Activated T-cell treated with anti-CD3 and anti-CD28 coated beads for 4 hours (primary cell): ENCODE measurements around the gene CAMKV.
"Not testable (repeated sequence)": the region's sequence is repeated elsewhere in the genome, so short reads cannot be mapped to it uniquely, and the experiment has no call there.

Source experiments
- DNase-seq: peaks from one replicate; pipeline ENCODE4 v3.0.0-alpha.2; 2020

The CAMKV gene

GRCh38 chr3:49869525-49870126 is at the start of gene CAMKV:
Gene CAMKV, minus strand, starts transcription at chr3:49869906. Its CDS starts 7,518 bp downstream, at chr3:49862388.
- DNase-seq: no peak

- DNase-seq: not testable (repeated sequence)
Observed at GRCh38 chr3:49917806-49918590, 48.3 kb upstream of the CAMKV start.

GRCh38 chr3:49916686-49917085 is 47.0 kb upstream of the CAMKV start:
- no peak for DNase-seq

GRCh38 chr3:49914906-49915305 is 45.2 kb upstream of the CAMKV start:
- no peak for DNase-seq

GRCh38 chr3:49912881-49913281 is 43.2 kb upstream of the CAMKV start:
- DNase-seq: no peak

GRCh38 chr3:49911611-49912010 is 41.9 kb upstream of the CAMKV start:
- no peak for DNase-seq

- DNase-seq: no peak
Observed at GRCh38 chr3:49911124-49911420, 41.4 kb upstream of the CAMKV start.

- DNase-seq: no peak
Observed at GRCh38 chr3:49910409-49911123, 40.9 kb upstream of the CAMKV start.

GRCh38 chr3:49908373-49909199 is 38.9 kb upstream of the CAMKV start:
- DNase-seq: no peak

- DNase-seq: peak; percentile 39
Observed at GRCh38 chr3:49906073-49906743, 36.5 kb upstream of the CAMKV start.

GRCh38 chr3:49904448-49904847 is 34.7 kb upstream of the CAMKV start:
- DNase-seq: not testable (repeated sequence)

GRCh38 chr3:49903451-49904424 is 34.0 kb upstream of the CAMKV start, which contains the start of gene MST1R:
Gene MST1R, minus strand, starts transcription at chr3:49903873. Its CDS starts 264 bp downstream, at chr3:49903609.
- DNase-seq: peak; percentile 64

GRCh38 chr3:49902511-49903345 is 33.0 kb upstream of the CAMKV start:
- no peak for DNase-seq

GRCh38 chr3:49901366-49902339 is 31.9 kb upstream of the CAMKV start:
- no peak for DNase-seq

- no peak for DNase-seq
Observed at GRCh38 chr3:49900491-49901153, 30.9 kb upstream of the CAMKV start.

GRCh38 chr3:49899815-49900214 is 30.1 kb upstream of the CAMKV start:
- DNase-seq: no peak

- DNase-seq: no peak
Observed at GRCh38 chr3:49898991-49899390, 29.3 kb upstream of the CAMKV start.

GRCh38 chr3:49896345-49896744 is 26.6 kb upstream of the CAMKV start:
- no peak for DNase-seq
